GM19099 (cell line): Measurements from ENCODE around the gene RNF20.
A peak's percentile ranks its signal among the peaks of the same experiment; 100 is the strongest.

ENCODE experiments used
- POLR2A ChIP-seq: IDR thresholded peaks from 3 replicates; pipeline ENCODE4 v1.6.1; 2011; ENCODE audit warnings: low read depth; ENCODE audit not compliant: insufficient read length; ENCODE audit errors: extremely low read depth

RNF20 gene, protein sequence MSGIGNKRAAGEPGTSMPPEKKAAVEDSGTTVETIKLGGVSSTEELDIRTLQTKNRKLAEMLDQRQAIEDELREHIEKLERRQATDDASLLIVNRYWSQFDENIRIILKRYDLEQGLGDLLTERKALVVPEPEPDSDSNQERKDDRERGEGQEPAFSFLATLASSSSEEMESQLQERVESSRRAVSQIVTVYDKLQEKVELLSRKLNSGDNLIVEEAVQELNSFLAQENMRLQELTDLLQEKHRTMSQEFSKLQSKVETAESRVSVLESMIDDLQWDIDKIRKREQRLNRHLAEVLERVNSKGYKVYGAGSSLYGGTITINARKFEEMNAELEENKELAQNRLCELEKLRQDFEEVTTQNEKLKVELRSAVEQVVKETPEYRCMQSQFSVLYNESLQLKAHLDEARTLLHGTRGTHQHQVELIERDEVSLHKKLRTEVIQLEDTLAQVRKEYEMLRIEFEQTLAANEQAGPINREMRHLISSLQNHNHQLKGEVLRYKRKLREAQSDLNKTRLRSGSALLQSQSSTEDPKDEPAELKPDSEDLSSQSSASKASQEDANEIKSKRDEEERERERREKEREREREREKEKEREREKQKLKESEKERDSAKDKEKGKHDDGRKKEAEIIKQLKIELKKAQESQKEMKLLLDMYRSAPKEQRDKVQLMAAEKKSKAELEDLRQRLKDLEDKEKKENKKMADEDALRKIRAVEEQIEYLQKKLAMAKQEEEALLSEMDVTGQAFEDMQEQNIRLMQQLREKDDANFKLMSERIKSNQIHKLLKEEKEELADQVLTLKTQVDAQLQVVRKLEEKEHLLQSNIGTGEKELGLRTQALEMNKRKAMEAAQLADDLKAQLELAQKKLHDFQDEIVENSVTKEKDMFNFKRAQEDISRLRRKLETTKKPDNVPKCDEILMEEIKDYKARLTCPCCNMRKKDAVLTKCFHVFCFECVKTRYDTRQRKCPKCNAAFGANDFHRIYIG

GRCh38 chr9:101533334-101534204 lies at the start of gene RNF20:
RNF20 (plus strand) TSS chr9:101533853; CDS start chr9:101535424, 1,571 bp downstream.
- peak; percentile 75 for TF ChIP-seq POLR2A

- no peak for TF ChIP-seq POLR2A
Measured at GRCh38 chr9:101484046-101484445, 49.6 kb upstream of the RNF20 start.

DNA sequence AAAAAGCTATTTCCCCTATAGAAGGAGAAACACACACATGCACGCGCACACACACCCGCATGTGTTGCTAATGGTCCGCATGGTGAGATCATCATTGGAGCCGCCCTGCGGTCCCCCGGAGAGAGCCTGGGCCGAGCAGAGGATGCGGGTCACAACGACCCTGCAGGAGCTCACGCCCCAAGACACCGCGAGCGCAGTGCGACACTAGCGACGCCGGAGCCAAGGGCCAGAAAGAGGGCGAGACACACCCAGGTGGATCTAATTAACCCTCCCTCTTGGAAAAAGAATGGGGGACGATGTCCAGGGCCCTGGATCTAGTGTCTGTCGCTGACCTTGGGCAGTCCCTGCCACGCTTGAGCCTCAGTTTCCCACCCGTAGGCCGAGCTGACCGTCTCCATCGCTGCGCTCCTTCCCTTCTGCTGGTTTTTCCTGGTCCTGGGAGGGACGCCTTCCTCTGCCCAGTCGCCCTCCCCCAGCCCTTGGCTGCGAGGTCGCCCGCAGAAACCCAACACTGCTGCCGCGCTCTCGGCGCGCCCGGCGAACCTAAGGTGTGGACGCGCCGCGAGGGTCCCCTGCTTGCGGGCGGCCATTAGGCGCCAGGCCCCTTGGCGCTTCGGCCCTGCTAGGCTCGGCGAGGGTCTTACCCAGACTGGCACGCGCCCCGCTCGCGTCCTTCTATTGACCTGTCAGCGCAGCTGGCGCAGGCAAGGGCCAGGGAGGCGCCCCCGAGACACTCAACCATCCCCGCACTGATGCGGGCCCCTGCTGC lies 47.5 kb upstream of the RNF20 start:
- no peak for TF ChIP-seq POLR2A

GRCh38 chr9:101486693-101487442 lies 46.8 kb upstream of the RNF20 start:
- TF ChIP-seq POLR2A: no peak

DNA sequence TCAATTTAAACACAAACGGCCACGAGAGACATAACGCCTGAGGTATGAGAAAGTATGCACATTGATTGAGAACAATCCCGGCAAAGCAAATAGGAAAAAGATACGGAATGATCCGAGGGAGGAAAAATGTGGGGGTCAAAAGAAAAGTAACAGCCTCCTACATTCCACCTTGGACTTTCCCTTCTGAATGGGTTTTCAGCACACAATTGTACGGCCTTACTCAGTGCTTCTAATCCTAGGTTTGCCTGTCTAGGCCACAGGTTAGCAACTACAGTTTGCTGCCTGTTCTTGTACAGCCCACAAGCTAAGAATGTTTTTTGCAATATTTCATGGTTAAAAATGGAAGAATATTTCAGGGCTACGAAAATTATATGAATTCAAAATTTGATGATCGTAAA lies 46.2 kb upstream of the RNF20 start:
- no peak for TF ChIP-seq POLR2A

GRCh38 chr9:101495810-101496209 lies 37.8 kb upstream of the RNF20 start:
- TF ChIP-seq POLR2A: no peak

DNA sequence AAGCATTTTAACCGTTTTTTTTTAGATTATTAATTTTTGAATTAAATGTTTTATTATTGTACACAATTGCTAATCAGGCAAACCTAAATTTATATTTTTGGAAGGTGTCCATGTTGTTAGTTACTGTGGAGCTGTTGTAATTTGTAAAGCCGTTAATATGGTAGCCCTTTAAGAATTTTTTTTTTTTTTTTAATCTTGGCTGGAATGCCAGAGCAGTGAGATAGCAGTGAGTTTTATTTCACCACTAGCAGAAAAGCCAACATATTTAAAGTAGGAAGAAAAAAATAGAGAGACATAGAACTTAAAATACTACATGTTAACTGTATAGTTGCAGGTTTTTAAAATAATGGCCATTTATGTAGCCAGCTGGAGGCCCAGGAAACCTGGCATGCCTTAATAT lies 35.3 kb upstream of the RNF20 start:
- no peak for TF ChIP-seq POLR2A

GRCh38 chr9:101504188-101504587 lies 29.5 kb upstream of the RNF20 start:
- no peak for TF ChIP-seq POLR2A

DNA sequence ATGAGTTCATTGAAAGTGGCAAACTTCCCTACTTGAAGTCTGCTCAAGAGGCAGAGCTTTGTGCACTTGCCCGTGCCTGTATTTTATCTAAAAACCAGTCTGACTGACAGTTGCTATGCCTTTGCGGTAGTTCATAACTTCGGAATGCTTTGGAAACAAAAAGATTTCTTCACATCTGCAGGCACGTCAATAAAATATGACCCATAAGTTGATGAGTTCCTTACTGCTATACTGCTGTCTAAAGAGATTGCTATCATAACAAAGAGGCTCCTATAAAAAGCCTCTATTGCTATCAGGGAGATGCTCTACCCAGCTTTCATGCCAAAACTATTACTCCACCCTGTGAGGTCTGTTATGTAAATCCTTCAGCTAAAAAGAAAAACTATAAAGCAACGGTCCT lies 25.4 kb upstream of the RNF20 start:
- TF ChIP-seq POLR2A: no peak

- no peak for TF ChIP-seq POLR2A
Measured at GRCh38 chr9:101509572-101509971, 24.1 kb upstream of the RNF20 start.

DNA sequence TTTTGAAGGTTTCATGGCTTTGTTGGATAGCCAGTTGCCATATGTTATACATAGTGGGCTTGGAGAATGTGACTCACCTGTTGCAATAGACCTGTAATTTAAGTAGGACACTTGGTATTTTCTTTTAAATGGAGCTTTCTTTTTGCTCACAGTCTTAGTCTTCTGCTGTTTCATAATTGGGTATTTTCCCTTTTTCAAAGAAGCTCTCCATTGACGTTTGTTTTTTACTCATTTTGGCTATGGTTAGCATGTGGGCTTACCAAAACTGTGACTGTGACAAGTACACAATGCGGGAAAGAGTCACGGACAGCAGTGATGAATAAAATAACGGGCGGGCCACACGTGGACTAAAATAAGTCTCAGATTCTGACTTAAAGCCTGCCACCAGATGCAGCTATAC lies 23.2 kb upstream of the RNF20 start:
- no peak for TF ChIP-seq POLR2A

DNA sequence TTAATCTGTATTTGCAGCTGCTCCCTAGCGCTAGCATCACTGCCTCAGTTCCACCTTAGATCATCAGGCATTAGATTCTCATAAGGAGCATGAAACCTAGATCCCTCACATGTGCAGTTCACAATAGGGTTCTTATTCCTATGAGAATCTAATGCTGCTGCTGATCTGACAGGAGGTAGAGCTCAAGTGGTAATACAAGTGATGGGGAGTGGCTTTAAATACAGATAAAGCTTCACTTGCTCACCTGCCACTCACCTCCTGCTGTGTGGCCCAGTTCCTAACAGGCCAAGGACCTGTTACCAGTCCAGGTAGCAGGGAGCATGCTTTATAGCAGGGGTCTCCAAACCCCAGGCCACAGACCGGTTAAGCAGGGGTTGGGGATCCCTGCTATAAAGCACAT lies 22.6 kb upstream of the RNF20 start:
- TF ChIP-seq POLR2A: no peak

DNA sequence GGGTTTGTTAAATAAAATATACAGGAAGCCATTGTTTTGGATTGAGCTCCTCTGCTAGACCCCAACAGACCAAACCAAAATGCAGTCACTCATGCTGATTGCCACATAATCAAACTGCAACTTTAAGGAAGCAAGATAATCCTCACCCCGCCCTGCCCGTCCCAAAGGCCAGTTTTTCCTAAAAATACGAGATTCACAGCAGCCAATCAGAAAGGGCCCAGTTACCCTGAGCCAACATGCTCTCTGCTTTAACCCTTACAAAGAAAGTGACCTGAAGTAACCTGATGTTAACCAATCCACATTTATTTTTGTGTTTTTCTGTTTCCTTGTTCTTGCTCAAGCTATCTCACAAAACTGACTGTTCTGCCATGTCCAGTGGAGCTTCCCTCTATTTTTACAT lies 21.5 kb upstream of the RNF20 start:
- TF ChIP-seq POLR2A: no peak

GRCh38 chr9:101513351-101513750 lies 20.3 kb upstream of the RNF20 start:
- TF ChIP-seq POLR2A: no peak

DNA sequence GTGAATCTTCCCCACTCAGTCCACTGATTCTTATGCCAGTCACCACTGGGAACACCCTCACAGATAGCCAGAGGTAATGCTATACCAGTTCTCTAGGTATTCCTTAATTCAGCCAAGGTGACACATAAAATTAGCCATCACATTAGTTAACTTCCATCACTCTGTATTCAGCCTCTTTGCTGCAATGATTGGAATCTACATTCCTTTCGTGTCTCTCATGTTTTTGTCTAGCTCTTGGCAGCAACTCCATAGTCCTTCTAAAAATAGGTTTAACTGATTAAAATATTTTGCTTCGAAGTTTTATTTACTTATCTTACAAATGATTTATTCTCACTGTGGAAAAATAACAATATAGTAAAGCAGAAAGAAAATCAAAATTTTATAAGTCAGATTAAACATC lies 19.6 kb upstream of the RNF20 start:
- no peak for TF ChIP-seq POLR2A
